Measurements from ENCODE around the gene EIF3J. TPM values are rescaled to one million over a fixed set of nuclear protein-coding genes. Genes with fewer than 3 reads are reported as not detected.

The EIF3J gene
- total RNA-seq, 1 experiment from 2014 or later = 117 TPM

GRCh38 chr15:44500555-44500954 lies 36.4 kb upstream of the EIF3J start:
- intact Hi-C loops (cut with micrococcal nuclease; ENCODE audit: unreplicated experiment) = loop anchor here (5.0 to 10.0 kb wide), 2 partner anchors 286 to 628 kb away; no protein-coding TSS in a partner anchor
- no peak for DNase-seq
- H3K79me2 ChIP-seq (ENCODE audit: low read depth) = no peaks in the 10 kb centered on the region
- H3K4me1 ChIP-seq (replicated peaks; ENCODE audit: insufficient read depth) = no peaks in the 10 kb centered on the region
- ChIA-PET CTCF (no interaction called here), POLR2A (ENCODE audit: unreplicated experiment) (interaction anchor here (0.6 kb wide), 1 partner anchor 12 kb away, joined by 6 read pairs; no protein-coding TSS in a partner anchor)
- peaks cover 6% of the 10 kb centered on the region; the same call in 1 of the 2 replicates for H3F3A ChIP-seq (ENCODE audit: insufficient read depth, low read depth)
- H4K20me1 ChIP-seq (ENCODE audit: insufficient read depth) = 0 out of 2 replicates have a peak, but pooled peaks cover 3% of the 10 kb centered on the region
- H3K27me3 ChIP-seq (ENCODE audit: insufficient read depth, low read depth) = no peaks in the 10 kb centered on the region
- no peaks in the 10 kb centered on the region; the same call in 1 of the 2 replicates for H3K36me3 ChIP-seq (ENCODE audit: low read depth)
- no peak overlapping the region for H3K27ac ChIP-seq
- TF ChIP-seq EZH2 (IDR thresholded peaks at IDR 0.05; ENCODE audit: low read depth) = no peak
- no peak for TF ChIP-seq CTCF (conservative IDR thresholded peaks at IDR 0.05)
- no peak overlapping the region for H2AFZ ChIP-seq
- H3K9me3 ChIP-seq (ENCODE audit: insufficient read depth, low read depth) = no peaks in the 10 kb centered on the region
- no TSS peak for BruUV-seq (replicated peaks)
- H3K4me3 ChIP-seq = no peak overlapping the region
- H3K9me2 ChIP-seq (ENCODE audit: insufficient read depth) = no peaks in the 10 kb centered on the region
- H3K4me2 ChIP-seq = no peak overlapping the region

GRCh38 chr15:44501768-44502366 lies 35.1 kb upstream of the EIF3J start:
- CTCF ChIA-PET = interaction anchor here (0.6 to 1.0 kb wide), 4 partner anchors 14 to 413 kb away, joined by 3 to 17 read pairs (median 4); partner anchors contain the start of gene CTDSPL2
- Histone ChIP-seq H3K79me2 (ENCODE audit: low read depth) (no peaks in the 10 kb centered on the region), H3K27ac (no peak overlapping the region), H3F3A (ENCODE audit: insufficient read depth, low read depth) (peaks cover 6% of the 10 kb centered on the region; the same call in 1 of the 2 replicates), H3K4me3 (no peak overlapping the region), H3K4me1 (replicated peaks; ENCODE audit: insufficient read depth) (no peaks in the 10 kb centered on the region), H3K4me2 (no peak overlapping the region), H3K9me3 (ENCODE audit: insufficient read depth, low read depth) (no peaks in the 10 kb centered on the region), H4K20me1 (ENCODE audit: insufficient read depth) (0 out of 2 replicates have a peak, but pooled peaks cover 3% of the 10 kb centered on the region), H3K27me3 (ENCODE audit: insufficient read depth, low read depth) (no peaks in the 10 kb centered on the region), H3K36me3 (ENCODE audit: low read depth) (no peaks in the 10 kb centered on the region; the same call in 1 of the 2 replicates), H3K9me2 (ENCODE audit: insufficient read depth) (no peaks in the 10 kb centered on the region), H2AFZ (no peak overlapping the region)
- DNase-seq = no peak
- BruUV-seq (replicated peaks) = no TSS peak
- POLR2A ChIA-PET (ENCODE audit: unreplicated experiment) = interaction anchor here (0.6 to 0.7 kb wide), 2 partner anchors 75 to 206 kb away, joined by 3 to 4 read pairs; no protein-coding TSS in a partner anchor
- TF ChIP-seq CTCF (conservative IDR thresholded peaks at IDR 0.05) (peak; percentile 70), EZH2 (IDR thresholded peaks at IDR 0.05; ENCODE audit: low read depth) (no peak)
- intact Hi-C loops (cut with micrococcal nuclease; ENCODE audit: unreplicated experiment) = loop anchor here (1.0 to 10.0 kb wide), 3 partner anchors 287 to 630 kb away; no protein-coding TSS in a partner anchor

GRCh38 chr15:44516436-44516835 lies 20.5 kb upstream of the EIF3J start:
- H4K20me1 ChIP-seq (ENCODE audit: insufficient read depth) = no peaks in the 10 kb centered on the region
- no peaks in the 10 kb centered on the region for H3K79me2 ChIP-seq (ENCODE audit: low read depth)
- DNase-seq = no peak
- no peak overlapping the region for H3K4me2 ChIP-seq
- H3K4me1 ChIP-seq (replicated peaks; ENCODE audit: insufficient read depth) = no peaks in the 10 kb centered on the region
- H3K9me3 ChIP-seq (ENCODE audit: insufficient read depth, low read depth) = no peaks in the 10 kb centered on the region
- no peaks in the 10 kb centered on the region for H3K9me2 ChIP-seq (ENCODE audit: insufficient read depth)
- 0 out of 2 replicates have a peak, but pooled peaks cover 10% of the 10 kb centered on the region for H3F3A ChIP-seq (ENCODE audit: insufficient read depth, low read depth)
- no peaks in the 10 kb centered on the region for H3K36me3 ChIP-seq (ENCODE audit: low read depth)
- H3K27me3 ChIP-seq (ENCODE audit: insufficient read depth, low read depth) = no peaks in the 10 kb centered on the region
- TF ChIP-seq CTCF (conservative IDR thresholded peaks at IDR 0.05) = no peak
- TF ChIP-seq EZH2 (IDR thresholded peaks at IDR 0.05; ENCODE audit: low read depth) = no peak
- intact Hi-C loops (cut with micrococcal nuclease; ENCODE audit: unreplicated experiment) = no loop called here
- H2AFZ ChIP-seq = no peak overlapping the region
- H3K4me3 ChIP-seq = no peak overlapping the region
- H3K27ac ChIP-seq = no peak overlapping the region
- CTCF ChIA-PET = no interaction called here
- BruUV-seq (replicated peaks) = no TSS peak
- POLR2A ChIA-PET (ENCODE audit: unreplicated experiment) = no interaction called here
